Brain microvascular endothelial cell (primary cell): Measurements from ENCODE around the gene SLC7A1.
A peak's percentile ranks its signal among the peaks of the same experiment; 100 is the strongest.

ENCODE experiments used
- DNase-seq: peaks from one replicate; pipeline ENCODE4 v3.0.0-alpha.2; 2020
- H3K27ac ChIP-seq: fragments of 250-450 bp; sonication (Bioruptor Pico); 2 replicates; pipeline ENCODE4 v1.5.1; 2020; ENCODE audit warnings: mild to moderate bottlenecking, moderate library complexity
- H3K27me3 ChIP-seq: fragments of 250-450 bp; sonication (Bioruptor Pico); replicated peaks from 2 replicates; pipeline ENCODE4 v1.5.1; 2020; ENCODE audit warnings: mild to moderate bottlenecking
- H3K36me3 ChIP-seq: fragments of 250-450 bp; sonication (Bioruptor Pico); replicated peaks from 2 replicates; pipeline ENCODE4 v1.5.1; 2020; ENCODE audit warnings: mild to moderate bottlenecking
- H3K4me3 ChIP-seq: 2 replicates; pipeline ENCODE4 v1.5.1; 2011; ENCODE audit warnings: low read depth, mild to moderate bottlenecking, control low read depth, low read length, moderate library complexity
- in situ Hi-C: cut with HindIII; loops from 2 replicates; pipeline ENCODE4 v1.10.0; 2017; ENCODE audit warnings: low sequenced_read_pairs, low pct_ligation_motif_present
- TF ChIP-seq, protein P1 (sequence below): IDR thresholded peaks from 2 replicates; pipeline ENCODE4 v1.5.1; 2011; ENCODE audit warnings: low read depth, mild to moderate bottlenecking, moderate library complexity, low read length, control low read depth, inconsistent platforms; ENCODE audit errors: missing control alignments

The SLC7A1 gene

DNA sequence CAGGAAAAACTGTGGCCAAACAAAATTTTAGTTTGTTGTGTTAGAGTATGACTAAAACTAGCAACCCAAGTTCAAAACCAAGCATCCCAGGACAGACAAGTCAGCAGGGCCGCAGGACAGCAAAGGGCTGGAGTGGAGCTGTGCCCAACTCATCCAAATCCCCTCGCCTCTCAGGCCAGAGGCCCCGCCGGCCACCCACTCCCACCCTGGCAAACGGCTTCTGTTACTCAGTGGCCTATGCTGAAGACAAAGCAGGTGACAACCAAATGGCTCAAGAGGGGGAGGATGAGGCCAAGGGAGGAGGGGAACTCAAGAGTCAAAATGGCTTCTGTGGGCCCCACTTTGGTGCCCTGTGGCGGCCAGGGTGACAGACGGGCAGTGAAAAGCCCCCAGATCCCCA, 69.7 kb downstream of the SLC7A1 start:
- TF ChIP-seq, protein P1, sequence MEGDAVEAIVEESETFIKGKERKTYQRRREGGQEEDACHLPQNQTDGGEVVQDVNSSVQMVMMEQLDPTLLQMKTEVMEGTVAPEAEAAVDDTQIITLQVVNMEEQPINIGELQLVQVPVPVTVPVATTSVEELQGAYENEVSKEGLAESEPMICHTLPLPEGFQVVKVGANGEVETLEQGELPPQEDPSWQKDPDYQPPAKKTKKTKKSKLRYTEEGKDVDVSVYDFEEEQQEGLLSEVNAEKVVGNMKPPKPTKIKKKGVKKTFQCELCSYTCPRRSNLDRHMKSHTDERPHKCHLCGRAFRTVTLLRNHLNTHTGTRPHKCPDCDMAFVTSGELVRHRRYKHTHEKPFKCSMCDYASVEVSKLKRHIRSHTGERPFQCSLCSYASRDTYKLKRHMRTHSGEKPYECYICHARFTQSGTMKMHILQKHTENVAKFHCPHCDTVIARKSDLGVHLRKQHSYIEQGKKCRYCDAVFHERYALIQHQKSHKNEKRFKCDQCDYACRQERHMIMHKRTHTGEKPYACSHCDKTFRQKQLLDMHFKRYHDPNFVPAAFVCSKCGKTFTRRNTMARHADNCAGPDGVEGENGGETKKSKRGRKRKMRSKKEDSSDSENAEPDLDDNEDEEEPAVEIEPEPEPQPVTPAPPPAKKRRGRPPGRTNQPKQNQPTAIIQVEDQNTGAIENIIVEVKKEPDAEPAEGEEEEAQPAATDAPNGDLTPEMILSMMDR: no peak
- no peak overlapping the region for H3K27ac ChIP-seq
- H3K27me3 ChIP-seq: no peaks in the 10 kb centered on the region
- peaks cover 55% of the 10 kb centered on the region for H3K36me3 ChIP-seq
- H3K4me3 ChIP-seq: no peak overlapping the region
- DNase-seq: no peak
- in situ Hi-C loops: no loop called here

DNA sequence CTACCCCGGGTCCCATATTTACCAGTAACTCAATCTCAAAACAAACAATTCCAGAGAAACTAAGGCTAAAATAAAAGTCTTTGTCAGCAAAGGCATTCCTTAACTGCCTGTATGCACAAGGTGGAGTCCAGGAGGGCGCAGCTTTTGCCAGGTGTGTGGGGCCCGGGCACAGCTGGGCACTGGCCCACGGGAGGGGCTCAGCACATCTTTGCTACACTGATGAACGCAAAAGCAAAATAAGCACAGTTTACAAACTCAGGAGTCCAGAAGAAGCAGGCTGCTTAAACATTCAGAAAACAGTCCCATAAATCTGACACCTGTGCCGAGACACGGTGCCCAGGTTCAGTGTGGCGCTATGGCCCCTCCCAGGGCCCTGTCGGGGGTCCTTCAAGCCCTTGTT, 70.8 kb downstream of the SLC7A1 start:
- TF ChIP-seq, protein P1: no peak
- DNase-seq: no peak
- Histone ChIP-seq H3K27me3 (no peaks in the 10 kb centered on the region), H3K27ac (peak overlapping the region; percentile 93), H3K4me3 (no peak overlapping the region), H3K36me3 (peaks cover 48% of the 10 kb centered on the region)
- in situ Hi-C loops: no loop called here

DNA sequence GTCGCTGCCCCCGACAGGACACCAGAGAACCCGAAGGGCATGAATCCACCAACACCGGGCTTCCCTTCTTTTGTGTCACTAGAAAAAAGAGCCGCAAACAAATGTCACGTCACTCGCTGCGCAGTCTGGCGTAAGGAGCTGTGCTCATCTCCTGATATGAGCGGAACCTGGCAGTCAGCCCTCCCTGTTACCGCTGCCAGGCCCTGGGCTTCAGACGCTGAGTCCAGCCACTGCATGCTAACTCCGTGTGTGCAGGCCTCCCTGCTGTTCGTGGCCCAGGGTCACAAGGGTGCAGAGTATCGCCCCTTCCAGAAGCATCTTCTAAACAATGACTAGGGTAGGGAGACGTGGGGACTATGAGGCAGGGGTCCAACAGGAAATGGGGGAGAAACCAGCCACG, 71.3 kb downstream of the SLC7A1 start:
- Histone ChIP-seq H3K27ac (peak overlapping the region; percentile 93), H3K4me3 (no peak overlapping the region), H3K36me3 (peaks cover 46% of the 10 kb centered on the region), H3K27me3 (no peaks in the 10 kb centered on the region)
- DNase-seq: no peak
- TF ChIP-seq, protein P1: no peak
- in situ Hi-C loops: no loop called here

DNA sequence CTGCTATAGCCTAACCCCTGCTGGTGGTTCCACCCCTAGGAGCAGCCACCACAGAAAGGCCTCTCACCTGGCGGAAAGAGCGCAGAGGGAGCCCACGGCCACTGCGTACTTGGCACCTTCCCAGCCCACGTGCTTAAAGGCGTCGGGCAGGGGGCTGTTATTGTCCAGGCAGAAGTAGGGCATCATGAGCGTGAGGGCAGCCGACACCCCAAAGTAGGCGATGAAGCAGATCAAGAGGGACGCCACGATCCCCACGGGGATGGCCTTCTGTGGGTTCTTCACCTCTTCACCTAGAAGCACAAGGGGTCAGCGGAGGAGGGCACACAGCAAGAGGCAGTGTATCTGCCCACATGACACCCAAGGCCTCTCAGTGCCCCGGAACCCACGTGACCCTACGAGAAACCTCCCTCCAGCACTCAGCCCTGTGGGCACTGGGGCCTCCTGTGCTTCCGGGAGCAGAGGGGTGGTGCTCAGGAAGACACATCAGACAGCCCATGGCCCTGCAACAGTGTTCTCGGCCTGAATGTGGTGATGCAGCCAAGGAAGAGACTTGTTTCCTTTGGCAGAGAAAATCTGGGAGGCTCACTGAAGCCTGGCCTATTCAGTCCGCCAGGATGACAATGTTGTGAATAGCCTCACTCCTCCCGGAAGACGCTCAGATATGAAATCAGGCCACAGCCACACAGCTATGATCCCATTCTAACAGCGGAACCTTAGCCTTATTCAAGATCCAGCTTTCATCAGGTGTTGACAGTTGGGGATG, 72.1 kb downstream of the SLC7A1 start:
- Histone ChIP-seq H3K4me3 (no peak overlapping the region), H3K27ac (peak overlapping the region; percentile 93), H3K27me3 (no peaks in the 10 kb centered on the region), H3K36me3 (peaks cover 47% of the 10 kb centered on the region)
- DNase-seq: peak; percentile 95
- TF ChIP-seq, protein P1: no peak
- in situ Hi-C loops: no loop called here

DNA sequence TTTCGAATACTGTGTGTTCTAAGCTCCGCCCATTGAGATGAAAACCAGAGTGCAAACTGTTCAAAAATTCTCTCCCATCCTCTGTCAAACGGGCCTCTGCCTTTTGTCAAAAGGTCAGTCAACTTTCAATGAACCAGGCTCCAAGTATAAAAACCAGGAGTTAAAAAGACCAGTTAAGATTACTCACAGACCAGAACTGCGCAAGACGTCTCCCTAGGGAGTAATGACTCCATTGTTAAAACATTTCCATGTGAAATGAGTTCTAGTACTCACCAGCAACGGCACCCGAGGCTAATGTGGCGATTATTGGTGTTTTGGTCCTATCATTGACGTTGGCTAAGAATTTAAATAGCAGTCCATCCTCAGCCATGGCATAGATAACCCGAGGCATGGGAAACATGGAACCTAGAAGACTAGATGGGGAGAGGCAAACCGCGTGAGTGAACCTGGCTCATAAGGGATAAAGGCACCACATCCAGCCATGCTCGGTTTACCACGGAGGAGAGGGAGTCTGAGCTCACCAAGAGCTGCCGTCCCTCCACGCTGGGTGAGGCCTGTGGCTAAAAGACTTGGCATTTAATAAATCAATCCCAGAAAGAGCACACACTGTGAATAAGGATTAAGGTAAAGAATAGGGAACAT, 73.3 kb downstream of the SLC7A1 start:
- Histone ChIP-seq H3K27ac (peak overlapping the region; percentile 93), H3K4me3 (no peak overlapping the region), H3K27me3 (no peaks in the 10 kb centered on the region), H3K36me3 (peaks cover 44% of the 10 kb centered on the region)
- peak; percentile 99 for DNase-seq
- TF ChIP-seq, protein P1: peak; percentile 3
- in situ Hi-C loops: no loop called here
